Activated naive CD4-positive, alpha-beta T cell treated with anti-CD3 and anti-CD28 coated beads, Interleukin-2, amount 50 U/mL, for 24 hours (primary cell): ENCODE results near the gene POU2F1.

ENCODE experiments used
- H3K27ac Mint-ChIP-seq: one replicate; pipeline ENCODE4 v1.8.0; 2021; ENCODE audit warnings: mild to moderate bottlenecking, mixed read lengths
- H3K27me3 Mint-ChIP-seq: one replicate; pipeline ENCODE4 v1.8.0; 2021; ENCODE audit warnings: mixed read lengths
- H3K36me3 Mint-ChIP-seq: one replicate; pipeline ENCODE4 v1.8.0; 2021; ENCODE audit warnings: mixed read lengths
- H3K4me1 Mint-ChIP-seq: one replicate; pipeline ENCODE4 v1.8.0; 2021; ENCODE audit warnings: mixed read lengths
- H3K4me3 Mint-ChIP-seq: one replicate; pipeline ENCODE4 v1.8.0; 2021; ENCODE audit warnings: mild to moderate bottlenecking, mixed read lengths
- H3K9me3 Mint-ChIP-seq: one replicate; pipeline ENCODE4 v1.8.0; 2021; ENCODE audit warnings: mixed read lengths

The POU2F1 gene

GRCh38 chr1:167463875-167464575, 243.3 kb downstream of the POU2F1 start:
- peaks cover 5% of the 10 kb centered on the region for H3K36me3 Mint-ChIP-seq
- H3K27me3 Mint-ChIP-seq: no peaks in the 10 kb centered on the region
- H3K4me1 Mint-ChIP-seq: peaks cover 92% of the 10 kb centered on the region
- H3K9me3 Mint-ChIP-seq: no peaks in the 10 kb centered on the region
- peak overlapping the region; percentile 85 for H3K4me3 Mint-ChIP-seq
- peak overlapping the region; percentile 98 for H3K27ac Mint-ChIP-seq

GRCh38 chr1:167465018-167465417, 244.3 kb downstream of the POU2F1 start:
- Mint-ChIP-seq H3K9me3 (no peaks in the 10 kb centered on the region), H3K27ac (peak overlapping the region; percentile 98), H3K27me3 (no peaks in the 10 kb centered on the region), H3K4me1 (peaks cover 95% of the 10 kb centered on the region), H3K4me3 (peak overlapping the region; percentile 85), H3K36me3 (peaks cover 5% of the 10 kb centered on the region)

DNA sequence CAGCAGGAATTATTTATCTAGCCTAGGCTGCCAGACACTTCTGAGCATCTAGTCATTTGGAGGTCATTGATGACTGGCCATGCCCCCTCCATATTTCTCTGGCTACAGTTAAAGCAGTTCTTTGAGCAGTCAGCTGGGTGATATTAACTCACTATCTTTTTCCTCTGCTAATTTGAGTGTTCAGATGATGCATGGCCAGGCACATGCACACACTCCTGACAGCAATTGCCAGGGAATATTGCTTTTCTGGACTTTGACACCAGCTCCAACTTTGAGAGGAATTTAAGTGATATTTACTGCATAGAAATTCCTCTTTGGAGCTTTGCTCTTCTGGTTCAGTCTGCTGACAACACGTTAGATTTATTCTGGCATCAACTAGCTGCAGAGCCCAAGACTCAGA, 245.1 kb downstream of the POU2F1 start:
- H3K27me3 Mint-ChIP-seq: no peaks in the 10 kb centered on the region
- H3K4me1 Mint-ChIP-seq: peaks cover 93% of the 10 kb centered on the region
- no peaks in the 10 kb centered on the region for H3K9me3 Mint-ChIP-seq
- peak overlapping the region; percentile 87 for H3K27ac Mint-ChIP-seq
- peak overlapping the region; percentile 85 for H3K4me3 Mint-ChIP-seq
- peaks cover 5% of the 10 kb centered on the region for H3K36me3 Mint-ChIP-seq

GRCh38 chr1:167467126-167467710, 246.5 kb downstream of the POU2F1 start:
- peak overlapping the region; percentile 94 for H3K27ac Mint-ChIP-seq
- peaks cover 5% of the 10 kb centered on the region for H3K36me3 Mint-ChIP-seq
- peak overlapping the region; percentile 52 for H3K4me3 Mint-ChIP-seq
- no peaks in the 10 kb centered on the region for H3K9me3 Mint-ChIP-seq
- peaks cover 95% of the 10 kb centered on the region for H3K4me1 Mint-ChIP-seq
- H3K27me3 Mint-ChIP-seq: no peaks in the 10 kb centered on the region

DNA sequence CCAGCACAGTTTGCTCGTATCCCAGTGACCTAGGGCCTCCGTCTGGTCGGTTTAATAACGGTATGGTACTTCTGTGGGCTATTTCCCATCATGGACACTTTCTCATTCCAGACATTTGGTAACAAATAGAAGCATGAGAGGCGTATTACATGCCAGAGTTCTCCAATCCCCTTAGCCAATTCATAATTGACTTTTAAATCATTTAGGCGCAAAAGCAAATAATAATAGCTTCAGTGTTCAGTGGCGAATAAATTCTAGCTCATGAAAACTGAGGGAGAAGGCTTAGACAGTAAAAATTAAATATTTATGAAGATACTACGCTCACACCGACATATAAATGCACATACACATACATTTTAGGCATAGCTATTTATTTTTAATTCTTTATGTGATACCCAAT, 247.1 kb downstream of the POU2F1 start:
- Mint-ChIP-seq H3K27me3 (no peaks in the 10 kb centered on the region), H3K4me3 (peak overlapping the region; percentile 52), H3K9me3 (no peaks in the 10 kb centered on the region), H3K36me3 (peaks cover 4% of the 10 kb centered on the region), H3K4me1 (peaks cover 97% of the 10 kb centered on the region), H3K27ac (peak overlapping the region; percentile 95)

DNA sequence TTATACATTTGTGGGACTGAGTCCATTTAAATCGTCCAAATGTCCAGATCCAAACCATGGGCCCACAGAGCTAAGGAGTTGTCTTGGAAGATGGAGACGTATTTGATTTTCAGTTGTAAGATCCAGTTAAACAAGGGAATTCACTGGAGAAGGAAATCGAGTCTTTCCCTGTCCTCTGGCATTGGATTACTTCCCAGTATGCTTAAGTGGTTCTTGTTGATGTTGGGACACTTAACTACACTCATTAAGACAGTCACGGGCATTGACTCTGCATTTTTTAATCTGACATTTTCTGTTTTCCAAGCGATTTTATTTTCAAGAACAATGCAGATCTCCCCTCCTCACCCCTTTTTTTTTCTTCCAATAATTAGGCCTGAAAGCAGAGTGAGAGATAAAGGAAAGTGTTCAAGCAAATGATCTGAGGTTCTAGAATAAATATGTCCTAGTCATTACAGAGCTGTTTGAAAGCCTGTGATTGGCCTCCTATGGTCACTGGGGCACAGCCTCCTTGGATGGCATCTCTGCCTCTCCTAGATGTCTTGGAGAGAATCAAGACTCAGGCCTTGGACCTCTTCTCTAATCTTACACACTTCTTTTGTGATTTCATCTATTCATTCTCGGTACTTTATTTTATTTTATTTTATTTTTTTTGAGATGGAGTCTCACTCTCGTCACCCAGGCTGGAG, 248.7 kb downstream of the POU2F1 start:
- peaks cover 97% of the 10 kb centered on the region for H3K4me1 Mint-ChIP-seq
- no peaks in the 10 kb centered on the region for H3K9me3 Mint-ChIP-seq
- peak overlapping the region; percentile 54 for H3K4me3 Mint-ChIP-seq
- H3K27ac Mint-ChIP-seq: peak overlapping the region; percentile 95
- H3K36me3 Mint-ChIP-seq: peaks cover 4% of the 10 kb centered on the region
- no peaks in the 10 kb centered on the region for H3K27me3 Mint-ChIP-seq

DNA sequence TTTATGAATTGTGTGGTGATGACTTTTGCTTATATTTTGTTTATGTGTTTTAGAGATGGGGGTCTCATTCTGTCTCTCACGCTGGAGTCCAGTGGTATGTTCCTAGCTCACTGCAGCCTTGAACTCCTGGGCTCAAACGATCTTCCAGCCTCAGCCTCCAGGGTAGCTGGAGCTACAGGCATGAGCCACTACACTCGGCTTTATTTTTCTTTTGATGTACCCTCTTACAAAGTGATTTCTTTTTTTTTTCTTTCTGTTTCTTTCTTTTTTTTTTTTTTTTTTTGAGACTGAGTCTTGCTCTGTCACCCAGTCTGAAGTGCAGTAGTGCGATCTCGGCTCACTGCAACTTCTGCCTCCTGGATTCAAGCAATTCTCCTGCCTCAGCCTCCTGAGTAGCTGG, 250.9 kb downstream of the POU2F1 start:
- Mint-ChIP-seq H3K36me3 (peaks cover 1% of the 10 kb centered on the region), H3K9me3 (no peaks in the 10 kb centered on the region), H3K27ac (peak overlapping the region; percentile 93), H3K4me1 (peaks cover 97% of the 10 kb centered on the region), H3K27me3 (no peaks in the 10 kb centered on the region), H3K4me3 (peak overlapping the region; percentile 83)

- no peaks in the 10 kb centered on the region for H3K9me3 Mint-ChIP-seq
- peaks cover 4% of the 10 kb centered on the region for H3K36me3 Mint-ChIP-seq
- no peaks in the 10 kb centered on the region for H3K27me3 Mint-ChIP-seq
- H3K27ac Mint-ChIP-seq: peak overlapping the region; percentile 91
- peak overlapping the region; percentile 83 for H3K4me3 Mint-ChIP-seq
- H3K4me1 Mint-ChIP-seq: peaks cover 99% of the 10 kb centered on the region
Measured at GRCh38 chr1:167472752-167473521, 252.3 kb downstream of the POU2F1 start.

DNA sequence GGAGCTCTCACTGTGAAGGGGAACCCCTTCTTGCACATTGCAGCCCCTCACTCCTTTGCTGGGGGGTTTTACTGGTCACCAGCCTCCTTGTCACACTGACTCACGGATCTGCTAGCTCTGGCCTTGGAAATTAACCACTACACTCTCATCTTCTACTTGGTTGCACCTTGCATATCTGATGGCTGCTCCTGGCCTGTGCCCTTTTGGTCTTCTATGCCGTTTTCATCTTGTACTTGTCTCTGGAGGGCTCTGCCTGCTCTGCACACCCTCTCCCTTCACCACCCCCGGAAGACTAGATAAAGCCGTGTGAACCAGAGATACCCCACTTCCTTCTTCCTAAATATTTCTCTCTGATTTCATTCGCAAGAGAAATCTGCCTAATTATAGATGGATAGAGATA, 253.1 kb downstream of the POU2F1 start:
- H3K4me3 Mint-ChIP-seq: peak overlapping the region; percentile 83
- peak overlapping the region; percentile 89 for H3K27ac Mint-ChIP-seq
- H3K9me3 Mint-ChIP-seq: no peaks in the 10 kb centered on the region
- H3K36me3 Mint-ChIP-seq: peaks cover 6% of the 10 kb centered on the region
- no peaks in the 10 kb centered on the region for H3K27me3 Mint-ChIP-seq
- peaks cover 98% of the 10 kb centered on the region for H3K4me1 Mint-ChIP-seq

GRCh38 chr1:167474191-167474641, 253.5 kb downstream of the POU2F1 start:
- H3K36me3 Mint-ChIP-seq: peaks cover 6% of the 10 kb centered on the region
- H3K27me3 Mint-ChIP-seq: no peaks in the 10 kb centered on the region
- H3K27ac Mint-ChIP-seq: peak overlapping the region; percentile 89
- peaks cover 98% of the 10 kb centered on the region for H3K4me1 Mint-ChIP-seq
- H3K9me3 Mint-ChIP-seq: no peaks in the 10 kb centered on the region
- peak overlapping the region; percentile 83 for H3K4me3 Mint-ChIP-seq

- Mint-ChIP-seq H3K4me1 (peaks cover 99% of the 10 kb centered on the region), H3K4me3 (no peak overlapping the region), H3K36me3 (peaks cover 10% of the 10 kb centered on the region), H3K27ac (peak overlapping the region; percentile 79), H3K9me3 (no peaks in the 10 kb centered on the region), H3K27me3 (no peaks in the 10 kb centered on the region)
Measured at GRCh38 chr1:167476061-167476460, 255.4 kb downstream of the POU2F1 start.
